Activated T-cell treated with anti-CD3 and anti-CD28 coated beads, Interleukin-2, amount 50 U/mL, for 48 hours (primary cell): ENCODE results near the gene UBQLN4.
"Not testable (repeated sequence)": the region's sequence is repeated elsewhere in the genome, so short reads cannot be mapped to it uniquely, and the experiment has no call there.

ENCODE experiments used
- DNase-seq, 2 experiments: peaks; one replicate each; pipeline ENCODE4 v3.0.0-alpha.2; 2020

The UBQLN4 gene

DNA sequence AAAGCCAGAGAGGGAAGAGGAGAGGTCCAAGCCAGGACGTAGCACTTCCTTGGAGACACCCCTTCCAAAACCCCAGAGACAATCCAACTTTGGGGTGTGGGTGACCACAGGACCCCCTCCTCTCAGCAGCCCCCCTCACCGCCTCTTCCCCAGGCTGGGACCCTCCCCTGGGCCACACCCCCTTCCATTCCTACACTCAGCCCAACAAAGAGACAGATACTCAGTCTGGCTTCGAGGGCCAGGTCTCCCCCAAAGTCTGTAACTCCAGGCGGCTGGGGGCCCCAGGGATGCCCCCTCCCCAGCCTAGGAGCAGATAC is 27.2 kb upstream of the UBQLN4 start:
- no peak for DNase-seq

DNA sequence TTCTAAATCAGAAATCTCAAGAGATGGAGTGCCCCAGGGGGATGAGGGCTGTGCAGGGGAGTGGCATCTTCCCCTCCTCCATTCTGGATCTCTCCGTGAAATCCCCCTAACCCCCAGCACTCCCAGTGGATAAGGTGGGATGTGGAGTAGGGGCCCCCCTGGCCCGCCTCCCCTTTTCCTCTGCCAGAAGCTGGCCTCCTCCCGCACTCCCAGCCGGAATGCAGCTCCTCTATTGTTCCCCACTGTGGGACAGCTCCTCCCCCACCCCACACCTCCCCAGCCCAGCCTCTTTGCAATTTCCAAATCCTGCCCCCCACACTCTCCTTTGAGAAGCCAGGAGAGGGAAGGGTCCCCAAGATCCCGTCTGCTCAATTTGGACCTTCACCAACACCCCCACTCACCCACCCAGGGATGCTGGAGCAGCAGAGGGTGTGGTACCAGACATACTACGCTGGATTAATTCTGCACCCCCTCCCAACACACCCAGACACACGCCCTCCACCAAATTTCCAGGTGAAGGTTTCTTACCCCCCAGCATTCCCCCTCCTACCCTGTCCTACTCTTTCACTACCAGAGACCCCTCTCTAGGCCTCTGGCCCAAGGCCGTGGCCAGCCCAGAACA is 26.8 kb upstream of the UBQLN4 start:
- no peak for DNase-seq

DNA sequence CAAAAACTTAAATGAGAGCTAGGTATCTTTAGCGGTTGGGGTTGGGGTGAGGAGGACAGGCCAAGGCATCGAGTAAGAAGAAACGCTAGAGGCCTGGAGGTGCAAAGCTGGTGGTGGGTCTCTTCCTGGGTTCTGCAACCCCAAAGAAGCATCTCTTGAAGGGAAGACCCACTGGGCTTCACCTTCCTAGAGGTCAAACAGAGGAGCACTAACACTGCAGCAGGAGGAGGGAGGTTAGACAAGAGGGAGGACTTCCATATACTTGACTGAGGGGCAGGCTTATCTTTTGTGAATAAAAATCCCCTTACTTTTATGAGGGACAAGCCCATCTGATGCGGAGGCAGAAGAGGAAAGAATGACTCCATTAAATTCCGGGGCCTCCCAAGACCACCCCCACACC is 26.2 kb upstream of the UBQLN4 start:
- no peak for DNase-seq

- no peak for DNase-seq
Measured at GRCh38 chr1:156078728-156079127, 25.1 kb upstream of the UBQLN4 start.

DNA sequence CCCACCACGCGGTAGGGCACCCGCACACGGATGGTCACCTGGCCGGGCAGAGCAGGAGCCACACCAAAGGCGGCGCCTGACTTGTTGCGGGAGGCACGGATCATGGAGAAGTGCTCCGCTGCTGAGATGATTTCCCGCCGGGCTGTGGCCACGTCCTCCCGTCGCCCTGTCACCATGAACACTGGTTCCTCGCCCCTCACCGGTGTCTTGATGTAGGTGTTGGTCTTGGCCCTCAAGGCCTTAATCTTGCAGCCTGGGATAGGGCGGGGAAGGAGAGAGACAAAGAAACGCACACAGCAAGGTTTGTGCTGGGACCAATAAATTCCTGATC is 23.8 kb upstream of the UBQLN4 start:
- no peak for DNase-seq

- DNase-seq: peak in 1 of 2 experiments; percentile 44
Measured at GRCh38 chr1:156076609-156077429, 23.2 kb upstream of the UBQLN4 start.

- DNase-seq: no peak
Measured at GRCh38 chr1:156075775-156076204, 22.2 kb upstream of the UBQLN4 start.

- no peak for DNase-seq
Measured at GRCh38 chr1:156075162-156075561, 21.6 kb upstream of the UBQLN4 start.

DNA sequence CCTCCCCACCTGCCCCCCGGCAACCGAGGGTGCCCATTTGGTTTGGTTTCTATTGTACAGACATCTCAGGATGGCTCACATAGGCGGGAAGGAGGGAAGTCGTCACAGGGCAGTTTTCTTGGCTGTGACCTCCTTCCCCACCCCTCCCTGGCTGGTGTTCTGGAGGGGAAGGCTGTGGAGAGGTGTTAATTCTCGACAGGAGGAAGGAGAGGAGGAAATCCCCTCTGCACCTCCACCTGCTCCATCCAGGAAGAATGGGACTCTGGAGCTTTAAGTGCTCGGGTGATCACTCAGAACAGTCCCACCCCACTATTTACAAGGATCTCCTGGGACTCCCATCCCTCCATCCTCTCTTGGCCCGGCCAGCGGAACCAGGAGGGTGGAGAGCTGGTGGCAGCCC is 21.1 kb upstream of the UBQLN4 start:
- DNase-seq: no peak

GRCh38 chr1:156073740-156074139 is 20.1 kb upstream of the UBQLN4 start:
- DNase-seq: no peak

DNA sequence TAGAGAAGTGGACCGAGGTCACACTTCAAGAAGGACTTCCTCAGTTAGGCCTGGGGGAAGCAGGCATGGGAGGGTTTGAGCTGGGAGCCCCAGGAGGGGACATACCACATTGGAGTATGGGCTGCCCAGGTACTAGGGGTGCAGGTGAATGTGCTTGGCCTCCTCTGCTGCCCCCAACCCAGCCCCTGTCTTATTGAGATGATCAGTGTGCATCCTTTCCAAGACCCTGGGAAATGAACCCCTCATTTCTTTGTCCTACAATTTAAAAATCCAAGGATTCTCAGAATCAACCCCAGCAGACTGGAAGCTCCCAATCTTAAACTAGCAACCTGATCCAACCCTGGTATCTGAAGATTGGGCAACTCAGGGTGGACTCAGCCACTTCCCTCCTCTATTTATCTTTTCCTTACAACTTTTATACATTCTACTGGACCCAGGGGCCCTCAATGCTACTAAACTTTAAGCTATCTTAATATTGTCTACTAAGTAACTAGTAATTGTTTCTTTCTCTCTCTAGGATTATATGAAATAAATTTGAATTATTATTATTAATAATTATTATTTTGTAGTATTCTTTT is 19.6 kb upstream of the UBQLN4 start:
- DNase-seq: no peak

DNA sequence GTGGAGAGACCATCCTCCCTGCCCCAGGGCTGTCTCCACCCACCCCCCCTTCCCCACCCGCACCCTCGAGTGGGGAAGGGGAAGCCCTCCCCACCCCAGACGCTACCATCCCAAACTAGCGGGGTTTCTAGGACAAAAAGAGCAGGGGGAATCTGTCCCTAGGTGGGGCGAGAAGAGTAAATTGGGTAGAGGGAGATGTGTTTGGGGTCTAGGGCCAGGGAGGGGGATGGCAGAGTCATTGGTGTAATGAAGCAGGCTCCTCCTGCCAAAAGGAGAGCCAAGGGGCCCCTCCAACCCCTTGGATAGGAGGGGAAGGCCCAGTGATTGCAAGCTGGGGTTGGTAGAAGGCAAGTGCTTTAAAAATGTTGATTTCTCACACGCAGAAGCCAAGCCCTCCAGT is 18.7 kb upstream of the UBQLN4 start:
- DNase-seq: no peak

GRCh38 chr1:156071332-156071816 is 17.8 kb upstream of the UBQLN4 start:
- not testable (repeated sequence) for DNase-seq

DNA sequence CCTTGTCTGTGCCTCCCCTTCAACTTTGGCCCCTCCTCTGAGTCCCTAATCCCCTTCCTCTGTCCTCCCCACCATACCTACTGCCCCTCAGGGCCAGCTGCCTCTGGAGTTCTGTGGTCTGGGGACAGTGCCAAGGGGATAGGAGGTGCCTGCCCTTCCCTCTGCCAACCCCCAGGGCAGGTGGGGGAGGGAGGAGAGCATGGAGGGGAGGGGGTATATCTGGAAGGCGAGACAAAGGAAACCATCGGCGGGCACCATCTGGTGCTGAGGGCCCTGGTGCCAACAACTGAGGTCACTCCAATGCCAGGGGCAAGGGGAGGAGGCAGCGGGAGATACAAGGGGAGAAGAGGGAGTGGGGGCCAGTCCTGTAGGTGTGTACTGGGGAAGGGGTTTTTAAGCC is 16.9 kb upstream of the UBQLN4 start:
- DNase-seq: no peak

DNA sequence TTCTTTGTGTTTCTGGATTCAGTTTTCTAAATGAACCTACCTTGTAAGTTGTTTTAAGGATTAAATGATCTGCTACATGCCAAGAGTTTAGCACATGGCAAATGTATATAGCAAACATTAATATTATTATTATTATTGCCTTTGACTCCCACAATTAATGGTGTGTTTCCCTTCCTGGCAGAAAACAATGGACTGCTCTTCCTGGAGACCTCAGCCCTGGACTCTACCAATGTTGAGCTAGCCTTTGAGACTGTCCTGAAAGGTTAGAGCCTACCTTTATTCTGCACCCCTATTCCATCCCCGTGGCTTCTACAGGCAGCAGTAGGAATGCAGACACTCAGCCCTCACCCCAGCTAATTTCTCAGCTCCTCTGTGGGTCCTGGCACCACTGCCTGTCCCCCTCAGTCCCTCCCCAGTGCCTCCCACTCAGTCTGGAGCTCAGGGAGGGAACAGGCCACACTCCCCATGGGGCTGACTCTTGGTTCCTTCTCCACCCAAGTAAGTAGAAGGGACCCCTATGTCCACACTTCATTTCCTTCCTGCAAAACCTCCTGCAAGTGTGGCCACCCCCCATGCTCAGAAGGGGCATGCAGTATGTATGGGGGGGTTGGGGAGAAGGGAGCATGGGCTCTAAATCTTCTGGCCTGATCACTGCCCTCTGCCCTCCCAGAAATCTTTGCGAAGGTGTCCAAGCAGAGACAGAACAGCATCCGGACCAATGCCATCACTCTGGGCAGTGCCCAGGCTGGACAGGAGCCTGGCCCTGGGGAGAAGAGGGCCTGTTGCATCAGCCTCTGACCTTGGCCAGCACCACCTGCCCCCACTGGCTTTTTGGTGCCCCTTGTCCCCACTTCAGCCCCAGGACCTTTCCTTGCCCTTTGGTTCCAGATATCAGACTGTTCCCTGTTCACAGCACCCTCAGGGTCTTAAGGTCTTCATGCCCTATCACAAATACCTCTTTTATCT is 16.2 kb upstream of the UBQLN4 start:
- no peak for DNase-seq

- DNase-seq: no peak
Measured at GRCh38 chr1:156067262-156067661, 13.7 kb upstream of the UBQLN4 start.

DNA sequence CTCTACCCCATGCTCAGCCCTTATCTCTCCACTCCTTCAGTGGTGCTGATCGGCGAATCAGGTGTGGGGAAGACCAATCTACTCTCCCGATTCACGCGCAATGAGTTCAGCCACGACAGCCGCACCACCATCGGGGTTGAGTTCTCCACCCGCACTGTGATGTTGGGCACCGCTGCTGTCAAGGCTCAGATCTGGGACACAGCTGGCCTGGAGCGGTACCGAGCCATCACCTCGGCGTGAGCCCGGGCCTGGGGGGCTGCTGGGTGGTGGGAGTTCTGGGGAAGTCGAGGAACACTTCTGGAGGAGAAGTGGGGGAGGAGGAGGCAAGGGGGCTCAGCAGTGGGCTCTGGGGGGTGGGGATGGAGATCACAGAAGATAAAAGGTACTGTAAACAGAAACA is 12.3 kb upstream of the UBQLN4 start:
- DNase-seq: no peak

DNA sequence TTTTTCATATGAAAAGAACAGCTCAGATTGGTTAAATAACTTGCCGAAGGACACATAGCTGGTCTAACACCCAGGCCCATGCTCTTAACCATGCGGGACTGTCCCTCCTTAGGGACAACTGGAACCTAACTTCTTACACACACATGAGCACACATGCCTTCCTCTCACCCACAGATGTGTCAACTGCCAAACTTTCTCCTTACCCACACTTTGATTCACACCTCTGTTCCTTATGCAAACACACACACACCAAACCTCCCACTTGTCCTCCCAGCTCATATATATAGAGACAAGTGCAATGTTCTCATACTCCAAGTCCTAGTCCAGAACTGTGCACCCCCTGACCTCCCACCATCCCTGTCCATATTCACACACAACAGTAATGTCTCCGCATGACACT is 11.6 kb upstream of the UBQLN4 start:
- no peak for DNase-seq

GRCh38 chr1:156064615-156065014 is 11.0 kb upstream of the UBQLN4 start:
- no peak for DNase-seq

DNA sequence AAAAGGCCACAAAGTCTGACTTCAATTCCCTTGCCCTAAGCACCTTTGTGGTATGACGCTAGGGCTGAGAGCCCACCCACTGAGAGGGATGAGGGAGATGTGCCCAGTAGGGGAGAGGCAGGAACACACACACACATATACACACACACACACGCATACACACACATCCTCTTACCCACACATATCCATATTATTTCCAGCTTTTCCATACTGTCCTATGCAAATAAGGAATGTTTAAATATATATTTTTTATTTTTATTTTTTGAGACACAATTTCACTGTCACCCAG is 10.3 kb upstream of the UBQLN4 start:
- no peak for DNase-seq

GRCh38 chr1:156062189-156062588 is 8.6 kb upstream of the UBQLN4 start:
- no peak for DNase-seq

GRCh38 chr1:156060937-156061636 is 7.5 kb upstream of the UBQLN4 start, which contains the start of gene RAB25:
Gene RAB25, plus strand, starts transcription at chr1:156061160. Its CDS starts 241 bp downstream, at chr1:156061401.
- no peak for DNase-seq
